Activated CD8-positive, alpha-beta memory T cell treated with anti-CD3 and anti-CD28 coated beads, Interleukin-2, amount 50 U/mL, for 24 hours (primary cell): ENCODE data around the gene MET.

Experiments
- DNase-seq: peaks from one replicate; pipeline ENCODE4 v3.0.0-alpha.2; 2020; ENCODE audit errors: extremely low read depth

The MET gene

DNA sequence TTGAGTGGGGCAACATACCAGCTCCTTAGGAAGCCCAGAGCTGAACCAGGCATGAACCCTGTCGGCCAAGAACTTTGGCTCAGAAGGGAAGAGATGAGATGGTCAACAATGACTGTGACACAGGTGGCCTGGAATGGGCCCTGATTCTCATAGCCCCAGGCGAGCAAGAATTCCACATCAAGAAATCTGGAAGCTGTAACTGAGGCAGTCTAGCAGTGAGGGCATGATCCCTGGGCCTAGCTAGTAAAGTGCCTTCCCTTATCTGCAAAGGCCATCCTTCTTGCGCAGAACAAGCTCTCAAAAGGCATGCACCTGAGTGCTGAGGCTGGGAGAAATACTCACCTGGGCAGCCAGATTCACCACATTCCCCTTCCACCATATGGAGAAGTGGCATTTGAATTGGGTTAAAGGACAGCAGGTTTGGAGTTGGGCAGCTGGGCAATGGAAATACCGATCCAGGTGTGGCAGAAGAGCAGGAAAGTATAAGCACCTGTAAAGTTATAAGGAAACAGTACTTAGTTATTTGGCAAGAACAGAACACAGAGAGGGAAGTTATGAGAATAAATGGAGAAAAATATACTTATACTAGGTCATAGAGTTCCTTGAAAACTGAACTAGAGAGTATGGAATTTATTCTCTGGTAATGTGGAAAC, 111.8 kb downstream of the MET start:
- no peak for DNase-seq

DNA sequence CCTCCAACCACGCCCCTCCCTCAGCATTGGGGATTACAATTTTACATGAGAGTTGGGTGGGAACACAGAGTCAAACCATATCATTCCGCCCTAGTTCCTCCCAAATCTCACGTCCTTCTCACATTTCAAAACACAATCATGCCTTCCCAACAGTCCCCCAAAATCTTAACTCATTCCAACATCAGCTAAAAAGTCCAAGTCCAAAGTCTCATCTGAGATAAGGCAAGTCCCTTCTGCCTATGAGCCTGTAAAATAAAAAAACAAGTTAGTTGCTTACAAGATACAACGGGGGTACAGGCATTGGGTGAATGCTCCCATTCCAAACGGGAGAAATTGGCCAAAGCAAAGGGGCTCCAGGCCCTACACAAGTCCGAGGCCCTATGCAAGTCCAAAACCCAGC, 112.7 kb downstream of the MET start:
- DNase-seq: no peak

DNA sequence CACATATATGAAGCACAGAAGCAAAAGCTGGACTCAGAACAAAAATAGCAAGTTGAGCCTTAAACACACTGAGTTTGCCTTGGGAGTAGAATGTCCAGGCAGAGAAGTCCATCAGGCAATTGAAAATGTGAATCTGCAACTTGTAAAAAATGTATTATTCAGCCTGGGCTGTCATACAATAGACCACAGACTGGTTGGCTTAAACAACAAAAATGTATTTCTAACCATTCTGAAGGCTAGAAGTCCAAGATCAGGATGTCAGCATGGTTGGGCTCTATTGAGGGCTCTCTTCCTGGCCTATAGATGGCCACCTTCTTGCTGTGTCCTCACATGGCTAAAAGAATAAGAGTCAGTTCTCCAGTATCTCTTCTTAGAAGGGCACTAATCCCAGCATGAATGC, 113.8 kb downstream of the MET start:
- no peak for DNase-seq

DNA sequence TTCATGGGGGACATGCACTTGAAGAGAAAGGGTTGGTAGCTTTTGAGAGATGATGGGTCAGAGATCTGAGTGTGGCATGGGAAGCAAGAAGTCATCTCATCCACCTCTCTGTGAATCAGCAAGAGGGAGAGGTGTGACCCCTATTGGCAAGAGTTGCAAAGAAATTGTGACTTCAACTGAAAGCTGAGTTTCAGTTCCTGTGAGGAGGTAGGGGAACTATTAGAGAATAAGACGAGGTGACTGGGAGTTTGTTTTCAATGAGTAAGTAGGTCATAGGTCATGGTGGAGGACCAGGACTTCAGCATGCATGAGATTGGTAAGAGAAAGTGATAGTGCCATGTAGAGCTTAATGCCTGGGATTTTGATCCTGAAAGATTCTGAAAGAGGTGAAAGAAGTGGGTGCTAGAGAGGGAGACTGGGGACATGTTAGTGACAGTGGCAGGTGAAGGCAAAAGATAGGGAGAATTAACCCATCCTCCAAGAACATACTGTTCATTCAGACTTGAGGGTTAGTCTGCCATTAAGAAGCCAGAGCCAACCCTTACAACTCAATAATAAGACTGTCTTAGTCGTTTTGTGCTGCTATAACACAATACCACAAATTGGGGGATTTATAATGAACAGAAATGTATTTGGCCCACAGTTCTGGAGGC, 114.9 kb downstream of the MET start:
- DNase-seq: no peak

DNA sequence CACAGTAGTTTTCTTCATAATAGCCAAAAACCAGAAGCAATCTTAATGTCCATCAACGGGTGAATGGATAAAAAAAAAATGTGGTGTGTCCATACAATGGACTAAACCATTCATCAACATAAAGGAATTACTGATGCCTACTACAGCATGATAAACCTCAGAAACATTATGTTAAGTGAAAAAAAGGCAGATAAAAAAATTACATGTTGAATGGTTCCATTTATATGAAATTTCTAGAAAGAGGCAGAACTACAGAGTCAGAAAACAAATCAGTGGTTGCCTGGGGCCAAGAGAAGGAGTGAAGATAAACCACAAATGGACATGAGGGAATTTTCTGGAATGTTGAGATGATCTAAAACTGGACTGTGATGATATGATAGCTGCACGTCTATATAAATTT, 115.9 kb downstream of the MET start:
- DNase-seq: no peak

DNA sequence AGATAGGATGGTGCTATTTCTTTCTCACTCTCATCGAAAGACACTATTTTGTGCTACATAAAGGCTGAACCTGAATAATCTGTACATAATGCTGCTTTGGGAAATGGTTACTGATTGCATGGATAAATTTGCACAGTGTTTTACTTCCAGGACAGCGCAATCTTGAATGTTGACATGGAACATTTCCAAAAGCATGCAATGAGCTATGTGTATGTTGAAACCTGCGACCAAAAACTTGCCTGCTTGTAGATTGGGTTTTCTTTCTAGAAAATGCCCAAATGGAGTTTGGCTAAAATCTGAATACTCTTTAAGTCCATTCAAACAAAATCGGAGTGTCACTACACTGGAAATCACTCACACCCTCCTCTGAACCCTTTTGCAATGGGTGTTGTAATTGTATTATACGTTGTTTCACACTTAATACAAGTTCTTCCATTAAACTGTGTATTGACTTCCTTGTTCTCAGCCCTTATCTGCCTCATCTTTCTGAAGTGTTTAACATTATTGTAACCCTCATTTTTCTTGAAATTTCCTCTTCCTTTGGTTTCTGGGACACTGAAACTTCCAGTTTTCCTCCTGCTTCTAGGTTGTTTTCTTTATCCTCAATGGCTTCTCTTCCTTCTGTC, 116.7 kb downstream of the MET start:
- no peak for DNase-seq

DNA sequence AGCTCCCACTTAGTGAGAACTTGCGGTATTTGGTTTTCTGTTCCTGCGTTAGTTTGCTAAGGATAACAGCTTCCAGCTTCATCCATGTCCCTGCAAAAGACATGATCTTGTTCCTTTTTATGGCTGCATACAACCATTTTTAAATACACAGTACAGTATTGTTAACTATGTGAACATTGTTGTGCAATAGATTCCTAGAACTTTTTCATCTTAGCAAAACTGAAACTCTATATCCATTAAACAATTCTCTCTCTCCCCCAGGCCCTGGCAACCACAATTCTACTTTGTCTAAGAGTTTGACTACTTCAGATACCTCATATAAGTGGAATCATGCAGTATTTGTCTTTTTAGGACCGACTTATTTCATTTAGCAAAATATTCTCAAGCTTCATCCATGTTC, 118.0 kb downstream of the MET start:
- no peak for DNase-seq

DNA sequence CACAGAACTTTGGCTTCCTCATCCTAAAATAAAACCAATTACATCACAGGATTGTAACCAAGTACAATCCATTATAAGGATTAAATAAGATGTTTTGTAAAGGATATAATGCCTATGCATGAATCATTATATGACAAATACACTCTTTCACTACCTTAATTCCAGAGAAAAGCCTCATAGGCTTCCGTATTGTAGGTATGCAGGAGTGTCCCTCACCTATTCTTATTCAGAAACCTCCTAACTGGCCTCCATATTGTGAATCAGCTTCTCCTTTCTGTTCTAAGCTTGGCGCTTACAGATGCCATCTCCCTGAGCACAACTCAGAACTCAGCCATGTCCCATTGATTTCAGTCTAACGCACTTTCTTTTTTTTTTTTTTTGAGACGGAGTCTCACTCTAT, 120.8 kb downstream of the MET start:
- DNase-seq: no peak

DNA sequence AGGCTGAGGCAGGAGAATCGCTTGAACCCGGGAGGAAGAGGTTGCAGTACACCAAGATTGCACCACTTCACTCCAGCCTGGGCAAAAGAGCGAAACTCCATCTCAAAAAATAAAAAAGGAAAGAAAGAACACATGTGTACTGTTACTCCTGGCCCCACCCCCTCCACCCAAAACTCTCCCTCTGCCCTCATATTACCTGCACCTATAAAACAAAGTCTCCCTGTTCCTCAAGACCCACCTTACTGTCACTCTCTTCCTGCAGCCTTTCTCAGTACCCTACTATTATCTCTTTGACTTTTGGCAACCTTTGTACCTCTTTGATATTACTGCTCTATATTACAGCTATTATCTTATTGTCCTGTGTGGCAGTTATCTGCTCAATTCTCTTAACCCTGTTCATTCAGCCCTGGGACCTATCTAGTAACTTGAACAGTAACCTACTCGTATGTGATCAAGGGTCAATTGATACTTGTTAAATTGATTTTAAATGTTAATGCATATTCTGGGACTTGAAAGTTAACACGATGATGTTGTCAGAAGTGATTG, 121.9 kb downstream of the MET start:
- no peak for DNase-seq

DNA sequence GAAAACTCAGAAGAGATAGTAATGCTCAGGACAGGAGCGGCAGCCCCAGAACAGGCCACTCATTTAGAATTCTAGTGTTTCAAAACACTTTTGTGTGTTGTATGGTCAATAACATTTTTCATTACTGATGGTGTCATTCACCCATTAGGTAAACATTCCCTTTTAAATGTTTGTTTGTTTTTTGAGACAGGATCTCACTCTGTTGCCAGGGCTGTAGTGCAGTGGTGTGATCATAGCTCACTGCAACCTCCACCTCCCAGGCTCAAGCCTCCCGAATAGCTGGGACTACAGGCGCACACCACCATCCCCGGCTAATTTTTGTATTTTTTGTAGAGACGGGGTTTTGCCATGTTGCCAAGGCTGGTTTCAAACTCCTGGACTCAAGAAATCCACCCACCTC, 124.5 kb downstream of the MET start:
- no peak for DNase-seq

DNA sequence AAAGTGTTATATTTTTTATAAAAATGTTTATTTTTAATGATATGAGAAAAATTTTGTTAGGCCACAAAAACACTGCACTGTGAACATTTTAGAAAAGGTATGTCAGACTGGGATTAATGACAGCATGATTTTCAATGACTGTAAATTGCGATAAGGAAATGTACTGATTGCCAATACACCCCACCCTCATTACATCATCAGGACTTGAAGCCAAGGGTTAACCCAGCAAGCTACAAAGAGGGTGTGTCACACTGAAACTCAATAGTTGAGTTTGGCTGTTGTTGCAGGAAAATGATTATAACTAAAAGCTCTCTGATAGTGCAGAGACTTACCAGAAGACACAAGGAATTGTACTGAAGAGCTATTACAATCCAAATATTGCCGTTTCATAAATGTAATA, 125.6 kb downstream of the MET start:
- no peak for DNase-seq

DNA sequence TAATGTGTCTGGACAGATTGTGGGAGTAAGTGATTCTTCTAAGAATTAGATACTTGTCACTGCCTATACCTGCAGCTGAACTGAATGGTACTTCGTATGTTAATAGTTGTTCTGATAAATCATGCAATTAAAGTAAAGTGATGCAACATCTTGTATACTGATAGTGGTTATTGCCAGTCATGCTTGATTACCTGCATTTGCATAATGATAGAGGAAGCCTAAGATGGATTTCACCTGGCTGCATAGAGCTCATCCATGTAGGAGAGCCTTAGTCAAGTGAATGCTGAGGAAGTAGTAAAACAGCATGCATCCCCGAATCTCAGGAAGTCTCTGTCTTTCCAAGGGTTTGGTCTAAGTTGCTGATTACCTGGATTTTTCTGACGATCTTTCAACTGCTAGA, 126.2 kb downstream of the MET start:
- DNase-seq: no peak

DNA sequence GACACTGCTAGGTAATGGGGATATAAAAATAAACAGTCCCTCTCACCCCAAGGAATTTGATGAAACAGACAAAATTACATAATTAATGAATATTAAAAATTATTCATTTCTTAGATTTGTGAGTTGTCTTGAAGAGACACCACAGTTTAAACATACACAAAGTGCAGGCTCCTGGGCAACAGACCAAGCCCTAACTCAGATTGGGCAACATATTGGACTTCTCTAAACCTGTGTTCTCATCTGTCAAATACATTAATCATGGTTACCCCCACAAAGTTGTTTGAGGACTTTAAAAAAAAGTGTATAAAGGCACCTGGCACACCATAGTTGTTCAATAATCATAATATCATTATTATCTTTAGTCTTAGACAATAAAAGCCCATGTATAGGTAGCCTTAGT, 127.9 kb downstream of the MET start:
- DNase-seq: no peak

DNA sequence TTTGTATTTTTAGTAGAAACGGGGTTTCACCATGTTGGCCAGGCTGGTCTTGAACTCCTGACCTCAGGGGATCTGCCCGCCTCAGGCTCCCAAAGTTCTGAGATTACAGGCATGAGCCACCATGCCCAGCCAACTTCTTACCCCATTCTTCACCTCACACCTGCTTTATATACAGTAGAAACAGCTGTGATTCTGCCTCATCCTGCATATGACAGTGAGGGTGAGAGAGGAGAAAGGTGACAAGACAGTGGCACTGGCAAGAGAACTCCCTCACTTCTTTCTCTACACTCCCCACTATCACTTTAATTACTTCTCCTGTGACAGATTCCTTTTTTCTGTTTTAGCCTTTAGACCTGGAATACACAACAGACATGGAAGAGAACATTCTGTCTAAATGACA, 128.6 kb downstream of the MET start:
- DNase-seq: no peak

DNA sequence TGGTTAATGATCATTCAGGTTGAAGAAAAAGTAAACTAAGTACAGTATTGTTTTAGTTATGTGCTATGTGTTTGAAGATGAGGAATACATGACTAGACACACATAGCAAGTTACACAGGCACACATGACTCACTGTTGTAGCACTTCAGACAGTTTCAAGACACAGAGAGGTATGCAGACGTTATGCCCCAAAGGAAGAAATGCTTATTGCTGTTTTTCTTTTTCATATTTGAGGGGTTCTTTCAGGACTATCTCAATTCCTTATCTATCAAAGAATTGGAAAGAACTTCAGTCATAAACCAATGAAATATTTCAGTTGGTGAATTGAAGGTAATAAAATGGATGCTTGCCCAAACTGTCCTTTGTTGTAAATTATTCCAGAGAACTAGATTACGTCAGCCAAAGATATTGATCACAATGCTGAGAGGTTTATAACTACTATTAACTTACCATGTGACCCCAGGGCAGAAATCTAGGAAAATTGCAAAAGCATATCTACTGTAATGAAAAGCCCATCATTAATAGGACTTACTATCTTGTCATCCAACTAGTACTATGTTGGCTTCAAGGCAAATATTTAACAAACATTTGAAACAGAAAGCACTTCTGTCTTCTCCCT, 129.2 kb downstream of the MET start:
- no peak for DNase-seq

DNA sequence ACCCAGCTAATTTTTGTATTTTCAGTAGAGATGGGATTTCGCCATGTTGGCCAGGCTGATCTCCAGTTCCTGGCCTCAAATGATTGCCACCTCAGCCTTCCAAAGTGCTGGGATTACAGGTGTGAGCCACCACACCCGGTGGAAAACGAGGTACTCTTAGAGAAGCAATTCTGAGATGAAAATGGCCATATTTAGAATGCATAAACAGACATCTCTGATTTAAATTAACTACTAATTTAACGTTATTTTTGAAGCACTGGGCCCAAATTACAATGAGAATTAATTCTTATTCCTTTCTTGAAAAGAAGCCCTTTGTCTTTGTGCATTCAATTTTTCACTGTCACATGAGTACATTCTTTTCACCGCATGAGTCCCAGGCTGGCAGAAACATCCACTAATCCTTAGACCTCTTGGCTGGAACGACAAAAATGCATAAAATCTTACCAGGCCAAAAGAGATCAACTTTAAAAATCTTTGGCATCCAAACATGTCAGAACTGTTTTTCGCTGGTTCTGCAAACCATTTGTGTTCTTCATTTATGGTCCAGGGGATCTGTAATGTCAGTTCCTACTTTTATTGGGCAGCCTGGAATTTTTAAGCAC, 130.2 kb downstream of the MET start:
- DNase-seq: no peak

DNA sequence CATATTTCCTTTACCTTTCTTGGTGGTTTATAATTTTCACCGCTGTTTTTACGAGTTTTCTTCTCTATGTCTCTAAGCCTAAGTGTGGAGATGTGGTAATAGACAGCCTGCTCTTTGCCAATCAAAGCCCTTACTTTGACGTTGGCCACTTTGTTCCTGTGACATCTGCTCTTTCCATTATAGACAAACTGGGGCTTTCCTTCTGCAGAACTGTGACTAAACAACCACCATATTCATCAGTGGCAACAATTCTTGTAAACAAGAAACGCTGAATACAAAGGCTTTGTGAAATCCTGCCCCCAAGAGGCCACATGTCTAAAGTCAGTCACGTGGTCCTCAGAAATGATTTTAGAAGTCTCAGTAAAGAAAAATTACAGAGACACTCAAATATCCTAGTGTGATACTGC, 130.8 kb downstream of the MET start:
- no peak for DNase-seq

DNA sequence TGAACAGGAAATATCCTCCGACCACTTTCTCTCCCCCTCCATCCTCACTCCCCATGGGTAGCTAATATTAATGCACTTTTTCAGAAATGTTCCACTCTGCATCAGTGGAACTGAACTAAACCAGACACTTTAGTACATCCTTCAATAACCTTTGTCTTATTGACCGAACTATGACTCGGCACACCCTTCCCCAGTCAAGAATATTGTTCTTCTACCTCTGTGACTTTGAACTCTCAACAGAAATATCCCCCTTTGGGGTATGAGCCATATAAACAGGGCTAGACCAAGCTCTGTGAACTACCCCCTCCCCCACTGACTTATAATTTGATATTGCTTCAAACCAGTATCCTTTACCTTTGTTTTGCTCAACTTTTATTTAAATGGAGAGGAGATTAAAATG, 132.5 kb downstream of the MET start:
- DNase-seq: no peak

DNA sequence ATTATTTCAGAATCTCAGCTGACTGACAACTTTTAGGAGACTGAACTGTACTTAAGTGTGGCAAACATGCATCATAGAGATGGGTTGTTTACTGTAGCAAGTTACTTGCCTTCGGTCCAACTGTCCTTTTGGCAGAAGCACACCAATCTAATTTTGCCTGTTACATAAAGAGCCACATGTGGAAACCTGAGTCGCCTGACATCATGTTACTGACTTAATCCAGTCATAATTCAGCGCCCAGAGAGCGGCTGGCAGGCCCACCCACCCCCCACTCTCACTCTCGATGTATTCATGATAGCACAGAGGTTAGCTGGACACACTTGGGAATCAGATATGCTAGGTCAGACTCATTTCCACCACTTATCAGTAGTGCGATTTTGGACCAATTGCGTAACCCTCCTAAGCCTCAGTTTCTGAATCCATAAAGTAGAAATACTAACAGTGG, 133.1 kb downstream of the MET start:
- no peak for DNase-seq

DNA sequence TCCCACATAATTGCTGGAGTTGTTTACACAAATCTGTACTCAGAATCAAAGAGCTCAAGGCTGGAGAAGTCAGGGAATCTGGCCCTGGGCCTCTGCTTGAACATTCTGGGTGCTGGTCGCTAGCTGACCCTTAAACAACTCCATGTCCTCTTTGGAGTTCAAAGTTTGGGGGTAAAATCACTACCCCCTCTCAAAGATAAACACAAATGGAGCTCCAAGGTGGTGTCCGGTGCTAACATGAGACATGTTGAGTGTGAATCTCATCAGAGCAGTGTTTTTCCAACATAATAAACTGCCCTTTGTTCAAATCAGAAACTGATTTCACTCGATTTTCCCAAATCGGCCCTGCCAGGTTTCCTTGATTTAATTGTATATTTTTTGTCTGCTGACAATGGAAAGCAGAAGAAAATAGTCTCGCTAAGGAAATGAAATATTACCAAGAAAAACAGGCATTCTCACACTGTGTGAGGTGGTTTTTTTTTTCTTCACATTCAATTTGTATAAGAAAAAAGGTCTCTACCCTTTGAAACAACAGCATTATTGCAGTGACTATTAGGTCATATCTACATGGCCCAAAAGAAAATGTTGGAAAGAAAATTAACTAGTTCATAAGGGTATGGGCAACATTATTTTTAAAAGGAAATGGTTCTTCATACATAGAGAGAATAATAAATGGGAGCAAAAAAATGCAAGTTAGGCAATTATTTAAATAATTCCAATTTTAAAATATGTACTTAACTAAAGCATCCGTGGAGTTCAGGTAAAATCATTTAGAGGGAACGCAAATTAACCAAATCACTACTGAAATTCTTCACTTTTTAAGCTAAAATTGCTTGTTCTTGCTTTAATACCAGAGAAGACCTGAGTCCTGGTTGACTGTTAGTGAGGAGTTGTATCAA, 134.3 kb downstream of the MET start:
- DNase-seq: no peak

DNA sequence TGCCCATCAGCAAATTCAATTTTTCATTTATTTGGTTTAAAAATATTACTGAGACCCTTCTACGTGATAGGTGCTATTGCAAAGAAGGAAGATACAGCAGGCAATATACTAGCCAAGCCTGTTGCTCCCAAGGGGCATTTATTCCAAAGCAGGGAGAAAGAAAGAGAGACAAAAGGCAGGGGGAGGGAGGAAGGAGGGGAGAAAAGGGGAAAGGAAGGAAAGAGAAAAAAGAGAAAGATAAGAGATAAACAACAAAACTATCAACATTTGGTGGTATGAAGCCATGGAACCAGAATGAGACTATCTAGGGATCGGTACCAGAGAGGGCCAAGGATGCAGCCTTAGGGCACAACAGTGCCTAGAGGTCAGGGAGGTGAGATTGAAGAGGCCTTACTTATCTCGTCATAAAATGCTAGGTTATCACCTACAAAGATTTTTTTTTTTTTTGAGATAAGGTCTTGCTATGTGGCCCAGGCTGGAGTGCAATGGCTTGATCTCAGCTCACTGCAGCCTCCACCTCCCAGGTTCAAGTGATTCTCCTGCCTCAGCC, 135.1 kb downstream of the MET start:
- DNase-seq: no peak
